SK-N-SH (cell line): ENCODE results near the gene NCAM2. TPM values are rescaled to one million over a fixed set of nuclear protein-coding genes. Genes with fewer than 3 reads are reported as not detected.

Experiments used
- CTCF ChIA-PET: fragments of 300-600, 350-600 bp; formaldehyde crosslinking; extraction: SDS; loops from one replicate; lab custom pipeline; 2021; lab: Yijun Ruan, JAX
- POLR2A ChIA-PET: fragments of 350-600 bp; sonication (Branson Sonifier 250); formaldehyde crosslinking; extraction: SDS; loops from one replicate; lab custom pipeline; 2020; ENCODE audit warnings: antibody characterized with exemption, inconsistent platforms; lab: Yijun Ruan, JAX
- DNase-seq: peaks from one replicate; pipeline ENCODE4 v3.0.0; 2012
- H2AFZ ChIP-seq: fragments of 200-600 bp; sonication (generic); 2 replicates; pipeline ENCODE4 v1.8.1; 2016; ENCODE audit warnings: antibody characterized with exemption, mild to moderate bottlenecking, low read depth
- H3F3A ChIP-seq: fragments of 200-600 bp; sonication (generic); replicated peaks from 2 replicates; pipeline ENCODE3; 2016; ENCODE audit warnings: antibody characterized with exemption, mild to moderate bottlenecking; ENCODE audit not compliant: insufficient read depth
- H3K27ac ChIP-seq, 2 experiments: fragments of 200-500 bp in 1 of 2; fragments of 200-600 bp in 1 of 2; sonication (Bioruptor generic) in 1 of 2; sonication (generic), shearing (Covaris generic) in 1 of 2; 2 replicates each; pipeline versions ENCODE4 v1.5.1 to v1.6.1; 2014 to 2016; ENCODE audit warnings: low read depth in 2 of 2, inconsistent platforms in 1 of 2, low read length in 1 of 2, mild to moderate bottlenecking in 1 of 2, mixed read lengths in 1 of 2
- H3K27me3 ChIP-seq: fragments of 200-600 bp; sonication (generic), shearing (Covaris generic); 2 replicates; pipeline ENCODE4 v1.6.1; 2016; ENCODE audit warnings: mixed run types; ENCODE audit not compliant: insufficient read depth
- H3K36me3 ChIP-seq, 2 experiments: fragments of 200-500 bp in 1 of 2; fragments of 200-600 bp in 1 of 2; sonication (Bioruptor generic) in 1 of 2; sonication (generic) in 1 of 2; replicated peaks in 1 of 2; 2 replicates each; pipeline versions ENCODE3 to v1.5.1; 2014 to 2016; ENCODE audit warnings: low read length in 1 of 2, mild to moderate bottlenecking in 1 of 2; ENCODE audit not compliant: insufficient read depth in 2 of 2, control insufficient read depth in 1 of 2
- H3K4me1 ChIP-seq, 2 experiments: fragments of 200-500 bp in 1 of 2; fragments of 200-600 bp in 1 of 2; sonication (Bioruptor generic) in 1 of 2; sonication (generic), shearing (Covaris generic) in 1 of 2; 2 replicates each; pipeline versions ENCODE4 v1.5.1 to v1.6.1; 2014 to 2016; ENCODE audit warnings: low read depth in 1 of 2, low read length in 1 of 2, mixed run types in 1 of 2; ENCODE audit not compliant: insufficient read depth in 2 of 2, control insufficient read depth in 1 of 2
- H3K4me2 ChIP-seq: fragments of 200-600 bp; sonication (generic), shearing (Covaris generic); 2 replicates; pipeline ENCODE4 v1.6.1; 2017; ENCODE audit warnings: mixed run types
- H3K4me3 ChIP-seq, 2 experiments: fragments of 200-500 bp in 1 of 2; fragments of 200-600 bp in 1 of 2; sonication (Bioruptor generic) in 1 of 2; sonication (generic), shearing (Covaris generic) in 1 of 2; 2 replicates each; pipeline versions ENCODE4 v1.5.1 to v1.8.1; 2014 to 2016; ENCODE audit warnings: low read depth in 2 of 2, inconsistent platforms in 1 of 2, low read length in 1 of 2, mild to moderate bottlenecking in 1 of 2, mixed read lengths in 1 of 2, moderate library complexity in 1 of 2
- H3K79me2 ChIP-seq: fragments of 200-600 bp; sonication (generic); 2 replicates; pipeline ENCODE4 v1.8.1; 2017; ENCODE audit warnings: mild to moderate bottlenecking; ENCODE audit not compliant: insufficient read depth
- H3K9ac ChIP-seq: fragments of 200-600 bp; sonication (generic); 2 replicates; pipeline ENCODE4 v1.6.1; 2017; ENCODE audit warnings: mixed run types
- H3K9me2 ChIP-seq: fragments of 200-600 bp; sonication (generic); 2 replicates; pipeline ENCODE4 v1.6.1; 2017; ENCODE audit warnings: mixed run types
- H3K9me3 ChIP-seq: fragments of 200-600 bp; sonication (generic); 2 replicates; pipeline ENCODE4 v1.6.1; 2017; ENCODE audit warnings: mixed run types, mild to moderate bottlenecking, moderate library complexity
- H4K20me1 ChIP-seq: fragments of 200-600 bp; sonication (generic); 2 replicates; pipeline ENCODE4 v1.6.1; 2017; ENCODE audit warnings: mild to moderate bottlenecking, mixed run types; ENCODE audit not compliant: insufficient read depth
- ELF1 ChIP-seq: IDR thresholded peaks from 2 replicates; pipeline ENCODE4 v1.4.0; 2012
- EP300 ChIP-seq, 2 experiments: IDR thresholded peaks; 2 replicates each; pipeline versions ENCODE4 v1.4.0 to v1.6.1; 2012; ENCODE audit warnings: borderline replicate concordance in 1 of 2, low read depth in 1 of 2, low read length in 1 of 2
- FOSL2 ChIP-seq: IDR thresholded peaks from 2 replicates; pipeline ENCODE4 v1.4.0; 2012; ENCODE audit warnings: low read depth, mild to moderate bottlenecking, moderate library complexity, borderline replicate concordance
- FOXJ3 ChIP-seq: sonication (generic); formaldehyde crosslinking; IDR thresholded peaks from 2 replicates; pipeline ENCODE4 v1.5.1; 2020; ENCODE audit warnings: mild to moderate bottlenecking, missing genetic modification reagents
- GATA2 ChIP-seq: sonication (generic); formaldehyde crosslinking; IDR thresholded peaks from 2 replicates; pipeline ENCODE4 v1.5.0; 2020; ENCODE audit warnings: mild to moderate bottlenecking, missing genetic modification reagents
- IRF3 ChIP-seq: fragments of 150-350 bp; IDR thresholded peaks from 2 replicates; pipeline ENCODE4 v1.6.1; 2016; ENCODE audit warnings: mild to moderate bottlenecking, low read depth, low read length
- MEF2A ChIP-seq: IDR thresholded peaks from 2 replicates; pipeline ENCODE4 v1.4.0; 2012; ENCODE audit warnings: low read depth, borderline replicate concordance
- NRF1 ChIP-seq: IDR thresholded peaks from 2 replicates; pipeline ENCODE4 v1.6.1; 2012; ENCODE audit warnings: low read depth, mild to moderate bottlenecking, low read length
- RAD21 ChIP-seq: IDR thresholded peaks from 2 replicates; pipeline ENCODE4 v1.6.1; 2012; ENCODE audit warnings: mild to moderate bottlenecking, low read length
- RCOR1 ChIP-seq: fragments of 150-350 bp; IDR thresholded peaks from 2 replicates; pipeline ENCODE4 v1.6.1; 2017; ENCODE audit warnings: antibody characterized with exemption, low read length
- RXRA ChIP-seq: IDR thresholded peaks from 2 replicates; pipeline ENCODE4 v1.4.0; 2012; ENCODE audit warnings: low read depth, mild to moderate bottlenecking, borderline replicate concordance
- TAF1 ChIP-seq: IDR thresholded peaks from 2 replicates; pipeline ENCODE4 v1.6.1; 2012; ENCODE audit warnings: low read depth, mild to moderate bottlenecking, low read length, moderate library complexity, borderline replicate concordance
- TEAD4 ChIP-seq: IDR thresholded peaks from 2 replicates; pipeline ENCODE4 v1.4.0; 2012; ENCODE audit warnings: mild to moderate bottlenecking, borderline replicate concordance; ENCODE audit not compliant: insufficient read depth
- ZBTB33 ChIP-seq: IDR thresholded peaks from 2 replicates; pipeline ENCODE4 v1.4.0; 2012; ENCODE audit warnings: low read depth, borderline replicate concordance
- WGBS: methylation state at CpG from one replicate; pipeline ENCODE4 v1.1.6; 2017; ENCODE audit warnings: low lambda C conversion rate; 5-methylcytosine and 5-hydroxymethylcytosine counted together
- polyA plus RNA-seq, 3 experiments: library from polyadenylated mRNA; depleted of rRNA; stranded (reverse); fragments of >200 nt; gene quantifications; 2 replicates each; pipeline ENCODE4 v1.2.3, GENCODE V29; 2012
- TF ChIP-seq, protein P1 (sequence below): IDR thresholded peaks from 2 replicates; pipeline ENCODE4; 2012
- TF ChIP-seq, protein P2 (sequence below): IDR thresholded peaks from 2 replicates; pipeline ENCODE4 v1.4.0; 2012; ENCODE audit warnings: low read depth
- TF ChIP-seq, protein P3 (sequence below): fragments of 150-350 bp; IDR thresholded peaks from 2 replicates; pipeline ENCODE4 v1.6.1; 2017; ENCODE audit warnings: antibody characterized with exemption, low read length, low read depth, borderline replicate concordance
- TF ChIP-seq, protein P4 (sequence below): IDR thresholded peaks from 2 replicates; pipeline ENCODE4 v1.4.0; 2012; ENCODE audit warnings: low read depth, borderline replicate concordance

The NCAM2 gene
- polyA plus RNA-seq, 1 of the 3 experiments (the other 2 are of a cell fraction), result 2.1 TPM

DNA sequence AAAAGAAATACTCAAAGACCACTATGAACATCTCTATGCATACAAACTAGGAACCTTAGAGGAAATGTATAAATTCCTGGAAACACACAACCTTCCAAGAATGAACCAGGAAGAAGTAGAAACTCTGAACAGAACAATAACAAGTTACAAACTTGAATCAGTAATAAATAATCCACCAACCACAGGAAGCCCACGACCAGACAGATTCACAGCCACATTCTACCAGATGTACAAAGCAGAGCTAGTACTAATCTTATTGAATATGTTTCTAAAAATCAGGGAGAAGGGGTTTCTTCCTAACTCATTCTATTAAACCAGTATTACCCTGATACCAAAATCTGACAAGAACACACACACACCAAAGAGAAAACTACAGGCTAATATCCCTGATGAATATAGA, 263.8 kb downstream of the NCAM2 start:
- Histone ChIP-seq H3K4me3 (no peak overlapping the region), H3K9me2 (no peaks in the 10 kb centered on the region), H2AFZ (no peak overlapping the region), H3K79me2 (no peaks in the 10 kb centered on the region), H3F3A (no peaks in the 10 kb centered on the region), H3K36me3 (no peaks in the 10 kb centered on the region), H3K9ac (no peak overlapping the region), H3K9me3 (no peaks in the 10 kb centered on the region), H4K20me1 (no peaks in the 10 kb centered on the region), H3K27ac (no peak overlapping the region), H3K27me3 (no peaks in the 10 kb centered on the region), H3K4me1 (no peaks in the 10 kb centered on the region), H3K4me2 (no peak overlapping the region)
- no peak for DNase-seq
- TF ChIP-seq FOSL2 (no peak), IRF3 (no peak), FOXJ3 (CRISPR knock-in tag) (no peak), GATA2 (no peak), ELF1 (no peak), RXRA (no peak), MEF2A (no peak), NRF1 (no peak), EP300 (IDR thresholded peaks at IDR 0.05; ENCODE audit: borderline replicate concordance in 1 of 2, low read depth in 1 of 2, low read length in 1 of 2) (no peak), TAF1 (no peak), RCOR1 (no peak), TEAD4 (no peak), ZBTB33 (no peak), RAD21 (no peak)
- TF ChIP-seq, protein P1, sequence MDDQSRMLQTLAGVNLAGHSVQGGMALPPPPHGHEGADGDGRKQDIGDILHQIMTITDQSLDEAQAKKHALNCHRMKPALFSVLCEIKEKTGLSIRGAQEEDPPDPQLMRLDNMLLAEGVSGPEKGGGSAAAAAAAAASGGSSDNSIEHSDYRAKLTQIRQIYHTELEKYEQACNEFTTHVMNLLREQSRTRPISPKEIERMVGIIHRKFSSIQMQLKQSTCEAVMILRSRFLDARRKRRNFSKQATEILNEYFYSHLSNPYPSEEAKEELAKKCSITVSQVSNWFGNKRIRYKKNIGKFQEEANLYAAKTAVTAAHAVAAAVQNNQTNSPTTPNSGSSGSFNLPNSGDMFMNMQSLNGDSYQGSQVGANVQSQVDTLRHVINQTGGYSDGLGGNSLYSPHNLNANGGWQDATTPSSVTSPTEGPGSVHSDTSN, result no peak
- TF ChIP-seq, protein P2, sequence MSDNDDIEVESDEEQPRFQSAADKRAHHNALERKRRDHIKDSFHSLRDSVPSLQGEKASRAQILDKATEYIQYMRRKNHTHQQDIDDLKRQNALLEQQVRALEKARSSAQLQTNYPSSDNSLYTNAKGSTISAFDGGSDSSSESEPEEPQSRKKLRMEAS, result no peak
- TF ChIP-seq, protein P3, sequence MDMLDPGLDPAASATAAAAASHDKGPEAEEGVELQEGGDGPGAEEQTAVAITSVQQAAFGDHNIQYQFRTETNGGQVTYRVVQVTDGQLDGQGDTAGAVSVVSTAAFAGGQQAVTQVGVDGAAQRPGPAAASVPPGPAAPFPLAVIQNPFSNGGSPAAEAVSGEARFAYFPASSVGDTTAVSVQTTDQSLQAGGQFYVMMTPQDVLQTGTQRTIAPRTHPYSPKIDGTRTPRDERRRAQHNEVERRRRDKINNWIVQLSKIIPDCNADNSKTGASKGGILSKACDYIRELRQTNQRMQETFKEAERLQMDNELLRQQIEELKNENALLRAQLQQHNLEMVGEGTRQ, result no peak
- TF ChIP-seq, protein P4, sequence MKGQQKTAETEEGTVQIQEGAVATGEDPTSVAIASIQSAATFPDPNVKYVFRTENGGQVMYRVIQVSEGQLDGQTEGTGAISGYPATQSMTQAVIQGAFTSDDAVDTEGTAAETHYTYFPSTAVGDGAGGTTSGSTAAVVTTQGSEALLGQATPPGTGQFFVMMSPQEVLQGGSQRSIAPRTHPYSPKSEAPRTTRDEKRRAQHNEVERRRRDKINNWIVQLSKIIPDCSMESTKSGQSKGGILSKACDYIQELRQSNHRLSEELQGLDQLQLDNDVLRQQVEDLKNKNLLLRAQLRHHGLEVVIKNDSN, result no peak
- ChIA-PET POLR2A (no interaction called here), CTCF (interaction anchor here (1.5 to 1.7 kb wide), 2 partner anchors 10 to 12 kb away, joined by 3 read pairs; no protein-coding TSS in a partner anchor)
- WGBS, result 30% methylated on average over 1 of the region's 1 CpG
